ENCODE measurements around the gene DNM3. TPM values are rescaled to one million over a fixed set of nuclear protein-coding genes. Genes with fewer than 3 reads are reported as not detected.

Gene DNM3
- total and polyA plus RNA-seq, 2 experiments from 2014 or later, result 0.11 to 1.4 TPM

GRCh38 chr1:171896936-171897703, 55.8 kb downstream of the DNM3 start:
- Histone ChIP-seq H4K20me1 (ENCODE audit: insufficient read depth) (no peaks in the 10 kb centered on the region), H3K4me3 (no peak overlapping the region), H3F3A (ENCODE audit: insufficient read depth) (no peaks in the 10 kb centered on the region), H3K9ac (no peak overlapping the region), H3K79me2 (ENCODE audit: insufficient read depth) (no peaks in the 10 kb centered on the region), H3K4me1 (ENCODE audit: insufficient read depth) (no peaks in the 10 kb centered on the region), H3K4me2 (ENCODE audit: unreplicated experiment) (no peak overlapping the region), H3K27ac (no peak overlapping the region), H3K27me3 (replicated peaks; ENCODE audit: insufficient read depth) (no peaks in the 10 kb centered on the region), H3K9me3 (ENCODE audit: low read depth) (no peaks in the 10 kb centered on the region), H3K9me2 (ENCODE audit: insufficient read depth) (no peaks in the 10 kb centered on the region), H3K36me3 (ENCODE audit: low read depth) (no peaks in the 10 kb centered on the region), H2AFZ (no peak overlapping the region)
- in situ Hi-C loops (cut with MboI), result no loop called here
- no peak for DNase-seq
- TF ChIP-seq EZH2phosphoT487 (IDR thresholded peaks at IDR 0.05; ENCODE audit: insufficient read depth, low read depth) (no peak), EZH2 (IDR thresholded peaks at IDR 0.05; ENCODE audit: insufficient read depth, poor library complexity, severe bottlenecking) (no peak)
- WGBS, 2 experiments (ENCODE audit: low coverage in 1 of 2, low lambda C conversion rate in 2 of 2, missing lambda C conversion rate in 2 of 2), result 86 to 90% methylated on average over 2 of the region's 2 CpGs

DNA sequence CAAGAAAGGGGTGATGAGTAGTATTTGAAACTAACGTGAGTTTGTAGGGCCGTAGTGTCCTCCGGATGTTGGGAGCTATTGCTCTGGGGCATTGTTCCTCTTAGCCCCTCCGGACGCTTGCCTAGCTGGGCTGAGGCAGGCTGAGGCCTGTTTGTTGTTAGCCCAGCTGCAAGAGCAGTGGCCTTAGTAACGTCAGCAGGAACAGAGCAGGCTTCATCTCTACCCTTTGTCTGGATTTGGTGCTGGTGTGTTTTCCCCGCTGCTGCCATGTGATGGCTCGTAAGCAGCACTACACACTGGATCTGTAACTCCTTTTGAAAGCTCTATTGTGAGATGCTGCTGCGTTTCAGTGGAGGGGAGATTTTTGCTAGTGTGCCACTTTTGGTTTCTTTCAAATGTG, 57.6 kb downstream of the DNM3 start:
- Histone ChIP-seq H3K4me1 (ENCODE audit: insufficient read depth) (no peaks in the 10 kb centered on the region), H3K79me2 (ENCODE audit: insufficient read depth) (no peaks in the 10 kb centered on the region), H3K27me3 (replicated peaks; ENCODE audit: insufficient read depth) (no peaks in the 10 kb centered on the region), H3F3A (ENCODE audit: insufficient read depth) (no peaks in the 10 kb centered on the region), H3K9me3 (ENCODE audit: low read depth) (no peaks in the 10 kb centered on the region), H3K27ac (no peak overlapping the region), H3K4me3 (no peak overlapping the region), H3K9me2 (ENCODE audit: insufficient read depth) (no peaks in the 10 kb centered on the region), H4K20me1 (ENCODE audit: insufficient read depth) (no peaks in the 10 kb centered on the region), H3K4me2 (ENCODE audit: unreplicated experiment) (no peak overlapping the region), H3K36me3 (ENCODE audit: low read depth) (no peaks in the 10 kb centered on the region), H3K9ac (no peak overlapping the region), H2AFZ (no peak overlapping the region)
- in situ Hi-C loops (cut with MboI), result no loop called here
- TF ChIP-seq EZH2phosphoT487 (IDR thresholded peaks at IDR 0.05; ENCODE audit: insufficient read depth, low read depth) (no peak), EZH2 (IDR thresholded peaks at IDR 0.05; ENCODE audit: insufficient read depth, poor library complexity, severe bottlenecking) (no peak)
- no peak for DNase-seq
- 70 to 77% methylated on average over 9 of the region's 9 CpGs for WGBS, 2 experiments (ENCODE audit: low coverage in 1 of 2, low lambda C conversion rate in 2 of 2, missing lambda C conversion rate in 2 of 2)

DNA sequence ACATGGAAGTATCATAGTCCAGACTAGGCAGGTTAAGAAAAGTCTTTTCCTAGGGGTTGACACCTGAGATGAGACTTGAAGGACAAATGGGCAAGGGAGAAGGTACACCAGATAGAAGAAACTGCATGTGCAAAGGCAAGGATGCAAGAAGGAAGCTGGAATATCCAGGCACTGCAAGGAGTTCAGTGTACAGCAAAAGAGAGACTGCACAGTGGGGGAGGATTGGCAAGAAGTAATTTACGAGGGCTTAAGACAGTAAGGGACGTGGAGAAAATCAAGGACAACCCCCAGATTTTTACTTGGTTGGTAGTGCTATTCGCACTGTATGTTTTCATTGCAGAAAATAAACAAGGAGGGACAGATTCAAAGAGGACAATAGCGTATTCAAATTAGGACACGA, 58.5 kb downstream of the DNM3 start:
- H3F3A ChIP-seq (ENCODE audit: insufficient read depth), result no peaks in the 10 kb centered on the region
- H2AFZ ChIP-seq, result no peak overlapping the region
- TF ChIP-seq EZH2 (IDR thresholded peaks at IDR 0.05; ENCODE audit: insufficient read depth, poor library complexity, severe bottlenecking) (no peak), EZH2phosphoT487 (IDR thresholded peaks at IDR 0.05; ENCODE audit: insufficient read depth, low read depth) (no peak)
- H3K27me3 ChIP-seq (replicated peaks; ENCODE audit: insufficient read depth), result no peaks in the 10 kb centered on the region
- H3K4me2 ChIP-seq (ENCODE audit: unreplicated experiment), result no peak overlapping the region
- H3K4me3 ChIP-seq, result no peak overlapping the region
- H3K79me2 ChIP-seq (ENCODE audit: insufficient read depth), result no peaks in the 10 kb centered on the region
- no peak for DNase-seq
- H3K4me1 ChIP-seq (ENCODE audit: insufficient read depth), result no peaks in the 10 kb centered on the region
- no peak overlapping the region for H3K9ac ChIP-seq
- in situ Hi-C loops (cut with MboI), result no loop called here
- H3K9me2 ChIP-seq (ENCODE audit: insufficient read depth), result no peaks in the 10 kb centered on the region
- WGBS, 2 experiments (ENCODE audit: low coverage in 1 of 2, low lambda C conversion rate in 2 of 2, missing lambda C conversion rate in 2 of 2), result 76 to 79% methylated on average over 5 of the region's 5 CpGs
- H3K36me3 ChIP-seq (ENCODE audit: low read depth), result no peaks in the 10 kb centered on the region
- no peaks in the 10 kb centered on the region for H3K9me3 ChIP-seq (ENCODE audit: low read depth)
- no peak overlapping the region for H3K27ac ChIP-seq
- no peaks in the 10 kb centered on the region for H4K20me1 ChIP-seq (ENCODE audit: insufficient read depth)

DNA sequence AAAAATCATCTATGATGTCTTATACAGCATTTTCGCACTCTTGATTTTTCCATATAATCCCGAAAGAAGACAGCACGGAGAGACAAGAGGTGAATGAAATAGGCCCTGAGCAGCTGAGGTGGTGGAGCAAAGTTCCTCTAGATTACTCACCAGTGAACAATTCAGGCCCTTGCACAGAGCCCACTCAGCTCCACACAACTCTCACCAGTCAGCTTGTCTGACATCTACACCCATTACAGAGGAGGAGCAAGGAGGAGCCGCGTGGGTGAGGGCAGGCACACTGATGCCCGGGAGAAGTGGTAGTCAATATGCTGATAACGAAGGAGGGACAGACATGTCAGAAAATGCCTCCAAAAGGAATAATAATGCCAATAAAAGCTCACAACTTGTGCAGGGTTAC, 59.9 kb downstream of the DNM3 start:
- Histone ChIP-seq H3K79me2 (ENCODE audit: insufficient read depth) (no peaks in the 10 kb centered on the region), H3F3A (ENCODE audit: insufficient read depth) (no peaks in the 10 kb centered on the region), H2AFZ (no peak overlapping the region), H3K36me3 (ENCODE audit: low read depth) (no peaks in the 10 kb centered on the region), H3K27ac (no peak overlapping the region), H3K4me2 (ENCODE audit: unreplicated experiment) (no peak overlapping the region), H3K27me3 (replicated peaks; ENCODE audit: insufficient read depth) (no peaks in the 10 kb centered on the region), H3K9me2 (ENCODE audit: insufficient read depth) (no peaks in the 10 kb centered on the region), H3K9me3 (ENCODE audit: low read depth) (no peaks in the 10 kb centered on the region), H4K20me1 (ENCODE audit: insufficient read depth) (no peaks in the 10 kb centered on the region), H3K4me1 (ENCODE audit: insufficient read depth) (no peaks in the 10 kb centered on the region), H3K9ac (no peak overlapping the region), H3K4me3 (no peak overlapping the region)
- 94 to 95% methylated on average over 7 of the region's 7 CpGs for WGBS, 2 experiments (ENCODE audit: low coverage in 1 of 2, low lambda C conversion rate in 2 of 2, missing lambda C conversion rate in 2 of 2)
- TF ChIP-seq EZH2 (IDR thresholded peaks at IDR 0.05; ENCODE audit: insufficient read depth, poor library complexity, severe bottlenecking) (no peak), EZH2phosphoT487 (IDR thresholded peaks at IDR 0.05; ENCODE audit: insufficient read depth, low read depth) (no peak)
- no peak for DNase-seq
- in situ Hi-C loops (cut with MboI), result no loop called here

Data from GM23248 (cell line).